ENCODE results near the gene KLHL35.

The KLHL35 gene, protein sequence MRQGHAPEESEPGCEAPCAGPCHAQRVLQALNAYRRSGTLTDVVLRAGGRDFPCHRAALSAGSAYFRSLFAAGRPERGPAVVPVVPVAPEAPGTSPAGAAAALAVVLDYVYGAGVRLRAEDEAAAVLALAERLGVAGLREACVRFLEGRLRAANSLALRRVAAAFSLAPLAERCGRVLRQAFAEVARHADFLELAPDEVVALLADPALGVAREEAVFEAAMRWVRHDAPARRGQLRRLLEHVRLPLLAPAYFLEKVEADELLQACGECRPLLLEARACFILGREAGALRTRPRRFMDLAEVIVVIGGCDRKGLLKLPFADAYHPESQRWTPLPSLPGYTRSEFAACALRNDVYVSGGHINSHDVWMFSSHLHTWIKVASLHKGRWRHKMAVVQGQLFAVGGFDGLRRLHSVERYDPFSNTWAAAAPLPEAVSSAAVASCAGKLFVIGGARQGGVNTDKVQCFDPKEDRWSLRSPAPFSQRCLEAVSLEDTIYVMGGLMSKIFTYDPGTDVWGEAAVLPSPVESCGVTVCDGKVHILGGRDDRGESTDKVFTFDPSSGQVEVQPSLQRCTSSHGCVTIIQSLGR

DNA sequence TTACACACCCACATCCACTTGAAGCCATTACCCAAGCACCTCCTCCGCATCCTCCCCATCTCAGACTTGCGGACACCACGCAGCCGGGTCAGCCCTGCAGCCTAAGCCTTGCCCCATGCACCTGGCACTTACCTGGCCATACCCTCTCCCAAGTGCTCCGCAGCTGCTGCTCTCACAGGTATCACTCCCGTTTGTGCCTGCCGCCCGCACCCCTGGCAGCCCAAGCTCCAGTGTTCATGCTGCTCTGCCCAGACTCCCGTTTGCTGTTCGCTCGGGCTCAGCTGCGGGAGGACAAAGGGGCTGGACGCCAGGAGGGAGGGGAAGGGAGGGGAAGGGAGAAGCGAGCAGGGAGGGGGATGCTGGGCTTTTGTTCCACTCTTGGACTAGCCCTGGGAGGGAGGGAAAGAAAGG is at the start of gene KLHL35:
KLHL35 (minus strand) TSS at position 293 of the 411 bp plus-strand sequence. CDS start 2,574 bp downstream, outside the sequence.
- peak; percentile 29 for DNase-seq

DNA sequence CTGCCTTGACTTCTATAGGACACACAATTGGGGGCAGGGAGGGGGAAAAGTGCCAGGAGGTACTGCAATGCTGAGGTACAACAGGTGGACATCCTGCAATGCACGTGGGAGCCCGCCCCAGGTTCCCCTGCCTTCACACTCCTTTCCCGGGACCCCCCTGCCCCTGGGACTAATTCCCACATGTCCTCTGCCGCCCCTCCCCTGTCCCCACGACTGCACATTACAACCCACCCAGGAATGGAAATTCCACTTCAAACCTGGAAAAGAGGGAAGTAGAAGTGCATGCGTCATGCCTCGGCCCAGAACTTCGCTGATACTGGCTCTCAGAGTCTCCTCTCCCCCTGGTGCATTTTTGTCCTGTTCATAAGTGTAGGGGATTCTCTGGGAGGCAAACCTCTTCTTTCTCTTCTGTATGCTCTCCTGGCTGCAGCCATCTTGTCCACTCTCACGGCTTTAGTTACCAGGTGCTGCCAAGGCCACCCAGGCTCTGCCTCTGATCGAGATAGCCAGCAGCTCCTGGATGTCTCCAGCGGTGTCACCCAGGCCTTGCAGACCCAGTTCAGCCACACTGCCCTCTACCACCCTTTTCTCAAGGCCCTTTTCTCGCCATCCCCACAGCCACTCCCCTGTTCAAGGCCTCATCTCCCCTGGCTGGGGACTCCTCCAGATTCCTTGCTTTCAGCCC is 49.1 kb upstream of the KLHL35 start:
- DNase-seq: no peak

DNA sequence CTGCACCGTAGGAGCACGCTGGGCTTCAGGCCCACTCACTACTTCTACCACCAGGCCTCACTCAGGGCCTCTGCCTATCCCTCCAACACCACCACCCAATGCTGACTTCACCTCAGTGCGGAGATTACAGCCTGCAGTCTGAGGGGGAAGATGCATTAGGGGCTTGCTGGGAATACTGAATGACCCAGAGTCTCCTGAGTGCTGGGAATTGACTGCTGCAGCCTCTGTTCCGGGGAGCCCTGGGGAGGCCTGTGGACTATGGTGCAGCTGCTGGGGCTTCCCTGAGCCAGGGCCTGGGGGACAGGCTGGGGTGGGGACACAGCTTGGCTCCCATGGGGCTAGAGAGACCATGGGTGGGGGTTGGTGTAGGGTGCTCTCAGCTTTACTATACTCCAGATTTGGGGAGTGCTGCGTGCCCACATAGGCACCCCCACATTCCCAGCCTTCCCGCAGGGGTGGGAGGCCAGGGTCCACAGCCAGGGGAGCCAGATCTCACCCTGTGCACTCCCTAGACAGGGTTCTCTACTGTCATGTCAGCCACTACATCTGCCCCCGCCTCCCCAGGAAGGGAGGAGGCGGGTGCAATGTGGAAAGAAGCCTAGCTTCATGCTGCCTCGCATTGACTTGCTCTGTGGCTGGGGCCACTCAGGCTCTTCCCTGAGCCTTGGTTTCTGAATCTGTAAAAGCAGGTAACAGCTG is 48.4 kb upstream of the KLHL35 start:
- no peak for DNase-seq

DNA sequence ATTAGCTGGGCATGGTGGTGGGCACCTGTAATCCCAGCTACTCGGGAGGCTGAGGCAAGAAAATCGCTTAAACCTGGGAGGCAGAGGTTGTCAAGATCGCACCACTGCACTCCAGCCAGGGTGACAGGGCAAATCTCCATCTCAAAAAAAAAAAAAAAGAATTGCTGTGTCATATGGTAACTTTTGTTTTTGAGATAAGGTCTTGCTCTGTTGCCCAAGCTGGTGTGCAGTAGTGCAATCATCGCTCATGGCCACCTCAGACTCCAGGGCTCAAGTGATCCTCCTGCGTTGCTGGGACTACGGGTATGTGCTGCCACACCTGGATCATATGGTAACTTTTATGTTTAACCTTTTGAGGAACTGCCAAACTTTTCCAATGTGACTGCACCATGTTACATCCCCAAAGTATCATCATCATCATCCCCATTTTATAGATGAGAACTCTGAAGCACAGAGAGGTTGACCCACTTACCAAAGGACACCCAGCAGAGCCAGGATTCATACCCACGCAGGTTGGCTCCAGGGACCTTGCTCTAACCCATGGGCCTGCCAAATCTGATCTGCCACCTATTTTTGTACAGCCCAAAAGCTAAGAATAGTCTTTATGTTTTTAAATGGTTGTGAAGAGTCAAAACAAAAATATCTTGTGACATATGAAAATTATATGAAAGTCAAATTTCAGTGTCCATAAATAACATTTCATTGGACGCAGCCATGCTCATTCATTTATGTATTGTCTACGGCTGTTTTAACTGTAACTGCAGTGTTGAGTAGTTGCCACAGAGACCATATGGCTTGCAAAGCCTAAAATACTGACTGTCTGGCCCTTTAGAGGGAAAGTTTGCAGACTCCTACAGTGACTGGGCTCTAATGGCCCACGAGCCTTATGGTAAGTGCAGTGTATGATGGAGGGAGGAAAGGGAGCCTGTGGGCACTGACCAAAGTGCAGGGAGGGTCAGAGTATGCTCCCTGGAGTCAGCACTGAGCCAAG is 47.5 kb upstream of the KLHL35 start:
- no peak for DNase-seq

DNA sequence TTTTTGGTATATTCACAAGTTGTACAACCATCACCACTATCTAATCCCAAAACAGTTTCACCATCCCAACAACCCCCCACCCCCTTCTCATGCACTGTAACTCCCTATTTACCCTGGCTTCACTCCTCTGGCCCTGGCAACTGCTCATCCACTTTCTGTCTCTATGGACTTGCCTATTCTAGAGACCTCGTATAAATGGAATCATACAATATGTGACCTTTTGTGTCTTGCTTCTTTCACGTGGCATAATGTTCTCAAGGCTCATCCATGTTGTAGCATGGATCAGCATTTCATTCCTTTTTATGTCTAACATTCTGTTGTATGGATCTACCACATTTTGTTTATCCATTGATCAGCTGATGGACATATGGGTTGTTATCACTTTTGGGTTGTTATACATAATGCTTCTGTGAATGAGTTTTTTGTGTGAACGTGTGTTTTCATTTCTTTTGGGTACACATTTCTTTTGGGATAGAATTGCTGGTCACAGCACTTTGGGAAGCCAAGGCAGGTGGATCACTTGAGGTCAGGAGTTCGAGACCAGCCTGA is 46.7 kb upstream of the KLHL35 start:
- DNase-seq: no peak

DNA sequence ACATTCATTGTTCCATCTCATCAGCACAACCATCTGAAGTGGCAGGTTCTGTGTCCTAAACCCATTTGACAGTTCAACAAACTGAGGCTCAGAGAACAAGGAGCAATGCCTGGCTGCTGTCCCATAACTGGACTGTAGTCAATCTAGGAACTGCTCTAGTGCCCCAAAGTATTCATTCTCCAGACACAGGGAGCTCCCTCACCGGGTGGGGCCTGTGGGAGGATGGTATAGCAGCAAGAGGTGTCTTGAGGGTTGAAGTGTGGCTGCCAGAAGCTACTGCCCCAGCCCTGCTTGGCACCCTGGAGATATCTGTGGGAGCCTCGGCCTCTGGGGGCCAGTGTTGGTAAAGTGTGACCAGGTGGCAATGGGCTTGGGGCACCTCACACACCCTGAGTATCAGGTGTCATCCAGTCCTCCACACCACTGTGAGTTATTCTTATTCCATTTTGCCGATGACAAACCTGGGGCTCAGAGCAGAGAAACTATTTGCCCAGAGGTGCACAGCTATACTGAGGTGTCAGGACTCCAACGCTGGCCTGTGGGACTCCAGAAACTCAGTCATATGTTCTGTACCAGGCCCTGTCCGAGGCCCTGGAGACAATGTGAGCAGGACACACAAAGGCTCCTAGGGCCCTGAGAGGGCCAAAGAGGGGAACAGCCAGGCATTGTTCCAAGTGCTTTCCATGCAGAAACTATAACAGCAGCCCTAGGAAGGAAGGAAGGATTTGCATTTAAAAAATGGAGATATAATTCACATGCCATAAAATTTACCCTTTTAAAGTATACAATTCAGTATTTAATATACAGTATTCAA is 46.0 kb upstream of the KLHL35 start:
- no peak for DNase-seq

DNA sequence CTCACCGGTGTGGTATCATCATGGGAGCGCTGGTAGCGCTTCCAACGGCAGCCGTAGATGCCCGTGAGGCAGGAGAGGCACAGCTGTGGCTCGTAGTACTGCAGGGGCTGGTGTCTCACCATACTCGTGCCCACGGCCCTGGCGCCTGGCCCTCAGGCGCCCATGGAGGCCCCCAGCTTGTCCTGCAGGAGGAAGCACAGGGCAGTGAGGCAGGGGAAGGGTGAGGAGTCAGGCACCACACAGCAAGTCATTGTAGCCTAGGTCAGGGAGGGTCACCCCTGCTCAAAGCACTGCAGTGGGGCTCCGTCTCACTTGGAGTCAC is 44.6 kb upstream of the KLHL35 start:
- DNase-seq: no peak

DNA sequence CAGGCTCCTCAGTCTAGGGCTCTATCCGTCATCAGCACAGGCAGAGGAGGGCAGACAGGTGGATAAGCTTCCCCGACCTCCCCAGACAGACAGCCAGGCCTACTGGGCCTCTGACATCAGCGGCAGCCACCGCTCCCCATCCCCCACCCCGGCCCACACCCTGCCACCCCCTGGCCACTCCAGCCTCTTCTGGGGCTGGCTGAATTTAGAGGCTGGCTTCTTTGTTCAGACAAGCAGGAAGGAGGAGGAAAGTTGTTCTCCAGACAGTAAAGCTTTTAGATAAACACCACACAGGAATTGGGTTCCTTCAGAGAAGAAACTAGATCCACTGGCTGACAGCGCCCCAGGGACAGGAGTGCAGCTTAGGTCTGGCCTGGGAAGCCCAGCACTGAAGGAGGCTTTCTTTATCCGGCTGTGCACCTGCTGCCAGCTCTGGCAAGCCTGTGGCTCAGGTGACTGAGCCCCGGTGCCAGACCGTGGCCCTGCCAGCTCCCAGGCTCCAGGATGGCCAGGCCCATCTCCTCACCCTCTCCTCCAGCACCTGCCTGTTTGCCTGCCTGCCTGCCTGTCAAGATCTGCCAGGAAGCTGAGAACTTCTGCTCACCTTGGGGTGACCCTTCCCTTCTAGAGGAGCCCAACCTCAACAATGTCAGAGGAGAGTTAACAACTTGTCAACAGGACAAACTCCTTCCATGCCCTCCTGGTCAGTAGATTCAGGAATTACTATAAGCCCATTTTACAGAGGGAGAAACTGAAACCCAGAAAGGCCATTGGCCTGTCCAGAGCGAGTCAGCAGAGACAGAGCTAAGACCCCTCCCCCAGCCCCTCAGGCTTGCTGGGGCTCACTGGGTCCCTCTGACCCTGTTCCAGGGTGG is 44.0 kb upstream of the KLHL35 start:
- DNase-seq: peak; percentile 71

DNA sequence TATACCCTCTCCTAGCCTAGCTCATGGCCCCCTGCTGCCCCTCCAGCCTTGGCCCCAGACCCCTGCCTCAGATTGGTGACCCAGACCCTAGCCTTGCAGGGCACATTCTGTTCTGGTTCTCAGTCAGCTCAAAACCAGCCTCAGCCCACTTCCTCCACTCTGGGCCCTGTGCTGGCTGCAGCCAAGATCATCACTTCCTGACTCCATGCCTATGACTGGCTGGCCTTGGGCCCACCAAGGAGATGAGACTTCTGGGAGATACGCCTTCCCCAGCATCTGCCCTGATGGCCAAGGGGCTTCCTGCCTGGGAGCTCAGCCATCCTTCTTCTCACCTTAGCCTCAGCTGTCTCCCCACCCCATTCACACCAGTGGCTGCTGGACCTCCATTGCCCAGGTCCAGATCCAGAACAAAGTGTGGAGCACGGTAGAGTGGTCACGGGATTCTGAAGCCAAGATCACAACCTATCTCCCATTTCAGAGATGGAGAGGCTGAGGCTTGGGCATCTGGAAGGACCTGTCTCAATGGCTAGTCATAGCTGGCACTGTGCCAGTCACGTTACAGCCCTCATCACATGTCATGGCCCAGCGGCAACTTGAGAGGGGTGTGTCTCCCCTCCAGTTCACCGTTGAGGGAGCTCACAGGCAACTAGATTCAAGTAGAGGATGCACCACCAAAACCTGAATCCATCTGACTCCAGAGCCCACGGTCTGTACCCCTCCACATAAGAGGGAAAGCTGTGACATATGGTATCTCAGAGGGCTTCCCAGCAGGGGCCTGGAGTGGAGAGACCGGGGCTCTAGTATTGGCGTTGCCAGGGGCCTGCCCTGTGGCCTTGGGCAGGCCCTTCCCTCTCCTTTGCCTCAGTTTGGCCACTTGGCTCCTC is 43.0 kb upstream of the KLHL35 start:
- peak; percentile 49 for DNase-seq

DNA sequence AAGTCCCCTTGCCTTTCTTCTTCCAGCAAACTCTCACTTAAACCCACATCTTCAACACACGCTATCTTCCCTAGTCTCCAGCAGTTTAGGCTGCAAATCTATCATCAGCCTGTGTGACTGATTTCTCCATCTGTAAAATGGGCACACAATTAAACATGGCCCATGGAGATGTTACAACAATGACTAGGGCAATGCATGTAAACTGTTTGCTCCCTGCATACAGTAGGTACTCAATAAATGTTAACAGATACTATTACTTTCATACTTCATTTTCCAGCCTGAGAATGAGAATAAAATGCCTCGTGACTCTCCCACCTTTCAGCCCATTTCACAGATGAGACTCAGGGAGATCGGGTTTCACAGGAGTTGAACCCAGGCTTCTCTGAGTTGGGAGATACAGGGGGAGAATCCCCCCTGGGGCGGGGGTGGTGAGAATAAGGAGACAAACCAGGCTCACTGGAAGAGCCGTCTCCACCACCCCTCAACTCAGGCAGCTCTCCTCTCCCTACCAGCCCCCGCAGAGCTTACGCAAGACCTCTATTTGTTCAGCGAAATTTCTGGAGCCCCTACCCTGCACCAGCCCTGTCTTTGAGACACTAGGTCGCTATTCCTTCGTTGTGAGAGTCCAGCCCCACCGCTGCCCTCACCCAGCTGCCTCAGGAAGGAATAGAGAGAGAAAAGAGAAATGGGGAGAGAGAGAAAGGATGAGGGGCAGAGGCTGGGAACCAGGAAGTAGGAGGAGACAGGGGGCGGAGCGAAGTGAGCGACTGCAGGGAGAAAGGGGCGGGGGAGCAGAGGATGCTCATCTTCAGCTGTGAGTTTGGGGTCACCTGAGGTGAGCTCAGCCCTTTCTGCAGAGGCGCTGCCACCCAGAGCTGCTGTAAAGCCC is 42.1 kb upstream of the KLHL35 start:
- peak; percentile 45 for DNase-seq

DNA sequence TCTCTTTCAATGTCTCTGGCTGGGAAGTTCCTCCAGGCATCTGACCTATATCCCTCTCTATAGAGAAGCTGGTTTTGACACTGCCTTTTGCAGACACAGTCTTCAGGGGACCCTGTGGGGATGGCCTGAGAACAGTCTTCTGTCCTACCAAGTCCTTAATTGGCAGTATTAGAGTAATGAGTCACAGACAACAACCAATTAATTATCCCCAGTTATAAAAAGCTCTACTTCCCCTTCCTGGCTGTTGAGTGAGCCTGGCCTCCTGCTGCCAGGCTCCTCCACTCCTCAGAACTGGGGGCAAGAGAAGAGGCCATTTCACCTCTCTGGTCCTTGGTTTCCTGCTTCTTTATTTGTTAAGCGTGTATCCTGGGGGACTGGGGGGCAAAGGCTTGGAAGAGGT is 41.2 kb upstream of the KLHL35 start:
- peak; percentile 14 for DNase-seq

DNA sequence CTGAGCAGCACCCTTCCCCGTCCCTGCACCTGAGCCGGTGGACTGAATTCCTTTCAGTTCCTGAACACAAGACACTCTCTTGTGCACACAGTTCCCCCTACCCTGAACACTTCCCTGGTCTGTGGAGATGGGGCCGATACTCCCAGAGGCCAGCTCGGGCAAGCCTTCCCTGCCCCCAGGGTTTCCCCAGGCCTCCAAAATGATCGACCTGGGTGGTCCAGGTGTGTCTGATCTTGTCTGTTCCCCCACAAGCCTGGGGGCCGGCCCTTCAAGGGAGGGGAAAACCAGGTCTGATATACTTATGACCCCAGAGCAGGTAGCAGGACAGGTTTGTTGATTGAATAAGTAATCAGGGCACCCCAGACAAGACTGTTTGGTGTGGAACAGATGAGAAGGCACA is 40.7 kb upstream of the KLHL35 start:
- no peak for DNase-seq

DNA sequence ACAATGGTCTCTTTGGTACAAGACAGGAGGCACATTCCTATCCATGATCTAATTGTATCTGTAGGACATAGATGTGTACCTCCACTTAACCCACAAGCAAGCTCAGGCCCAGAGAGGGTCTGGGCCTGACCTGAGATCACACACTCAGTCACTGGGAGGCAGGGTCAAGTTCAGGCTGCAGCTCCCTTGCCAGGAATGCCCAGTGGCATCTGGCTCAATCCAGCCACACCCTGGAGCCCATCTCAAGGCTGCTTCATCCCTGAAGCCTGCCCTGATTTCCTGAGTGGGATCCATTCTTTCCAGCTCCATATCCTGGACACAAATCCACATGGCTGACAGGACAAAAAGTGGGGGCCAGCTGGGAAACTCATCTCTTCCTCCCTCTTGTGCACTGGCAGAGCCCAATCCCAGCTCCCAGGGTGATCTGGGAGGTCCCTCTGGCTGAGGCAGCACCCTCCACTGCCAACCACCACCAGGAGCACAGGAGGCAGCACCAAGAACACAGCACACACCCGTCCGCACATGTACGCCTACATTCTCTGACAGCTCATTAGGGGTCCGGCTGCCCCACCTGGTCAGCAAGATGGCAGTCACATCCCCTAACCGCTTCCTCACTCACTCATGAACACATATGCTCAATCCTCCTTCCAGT is 39.2 kb upstream of the KLHL35 start:
- DNase-seq: no peak

DNA sequence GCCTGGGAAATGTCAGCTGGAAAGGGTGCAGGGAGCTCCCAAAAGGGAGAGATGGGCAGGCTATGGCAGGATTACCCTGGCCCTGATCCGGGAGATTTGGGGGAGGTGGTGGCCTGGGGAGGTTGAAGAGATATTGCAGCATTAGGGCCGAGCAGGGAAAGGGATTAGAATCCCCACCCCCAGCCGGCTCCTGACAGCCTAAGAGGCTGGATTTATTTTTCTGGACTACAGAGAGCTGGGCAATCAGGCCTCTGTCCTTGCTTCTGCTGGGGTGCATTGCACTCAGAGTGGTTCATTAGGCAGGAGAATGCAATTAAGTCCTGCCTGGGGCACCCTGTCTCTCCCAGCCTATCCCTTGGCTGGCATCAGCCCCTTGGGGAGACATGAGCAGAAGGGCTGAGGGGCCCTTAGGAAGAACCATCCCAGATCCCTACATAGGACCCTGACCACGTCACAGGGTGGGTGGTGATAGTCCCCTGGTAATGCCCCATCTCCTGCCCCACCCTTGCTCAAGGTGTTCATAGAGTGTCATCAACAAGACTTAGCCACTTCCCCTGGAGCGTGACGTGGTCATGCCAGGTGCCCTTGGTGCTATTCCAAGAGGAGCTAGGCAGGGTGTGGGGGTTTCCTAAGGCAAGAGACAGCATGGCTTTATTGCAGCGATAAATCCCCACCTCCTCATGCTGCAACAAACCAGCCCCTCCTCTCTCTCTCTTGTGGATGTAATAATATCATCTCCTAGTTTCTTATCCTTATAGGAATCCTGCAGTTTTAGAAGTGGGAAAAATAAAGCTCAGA is 38.4 kb upstream of the KLHL35 start:
- no peak for DNase-seq

DNA sequence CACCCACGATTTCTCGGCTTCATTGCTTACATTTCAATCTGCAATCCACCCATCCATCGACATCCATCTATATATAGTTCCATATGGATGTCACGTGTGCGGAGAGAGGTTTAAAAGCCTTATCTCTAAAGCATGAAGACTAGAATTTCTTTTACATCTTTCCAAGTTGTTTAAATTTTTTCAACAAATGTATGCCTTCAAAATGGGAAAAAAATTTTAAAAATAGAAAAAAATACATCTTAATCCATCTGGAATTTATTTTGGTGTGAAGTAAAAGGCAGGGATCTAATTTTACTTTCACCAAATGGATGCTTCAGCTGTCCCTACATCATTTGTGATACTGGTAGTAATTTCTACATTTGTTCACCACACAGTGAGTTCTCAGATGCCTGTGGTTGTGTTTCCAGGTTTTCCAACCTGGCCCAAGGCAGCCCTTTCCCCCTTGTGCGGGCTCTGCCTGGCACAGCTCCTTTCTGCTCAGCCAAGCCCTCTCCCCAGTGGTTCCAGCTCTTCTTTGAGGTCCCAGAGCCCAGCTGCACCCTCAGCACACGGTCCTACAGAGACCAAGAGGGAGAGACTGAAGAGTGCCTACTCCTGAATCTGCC is 37.6 kb upstream of the KLHL35 start:
- no peak for DNase-seq

DNA sequence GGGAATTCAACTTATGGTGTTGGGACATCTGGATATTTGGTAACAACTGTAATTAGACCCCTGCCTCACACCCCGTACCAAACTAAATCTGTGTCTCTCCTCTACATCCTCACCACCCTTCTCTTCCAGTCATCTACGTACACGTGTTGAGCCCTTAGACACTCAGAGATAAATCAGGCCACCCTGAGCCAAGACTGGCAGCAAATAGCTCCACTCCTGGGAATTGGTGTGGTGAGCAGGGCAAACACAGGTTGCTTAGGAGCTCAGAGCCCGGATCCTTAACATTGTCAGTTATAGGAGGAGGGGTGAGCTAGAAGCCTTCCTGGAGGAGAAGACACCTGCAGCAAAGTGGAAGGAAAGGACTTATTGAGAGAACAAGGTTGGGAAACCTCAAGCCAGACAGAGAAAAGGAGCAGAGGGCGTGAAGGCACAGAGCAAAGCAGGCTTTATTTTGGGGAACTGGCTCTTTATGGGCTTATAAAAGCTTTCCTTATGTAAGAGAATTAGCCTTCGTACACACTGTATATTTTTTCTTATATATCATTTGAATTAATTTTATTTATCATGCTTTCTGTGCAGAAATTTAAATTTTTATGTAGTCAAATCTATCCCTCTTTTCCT is 36.9 kb upstream of the KLHL35 start:
- DNase-seq: peak; percentile 47

Measured in DMS153 (cell line).